IMR-90 (cell line): Measurements from ENCODE around the gene DTHD1.

Experiments used
- BHLHE40 ChIP-seq: fragments of 150-350 bp; IDR thresholded peaks from 2 replicates; pipeline ENCODE4 v1.6.1; 2016; ENCODE audit warnings: mild to moderate bottlenecking, low read depth, low read length
- CTCF ChIP-seq: conservative IDR thresholded peaks from 2 replicates; pipeline ENCODE4 v1.5.1; 2012; ENCODE audit warnings: mild to moderate bottlenecking, low read depth, low read length, improper control_type of control experiment
- MAZ ChIP-seq: IDR thresholded peaks from 2 replicates; pipeline ENCODE4 v1.6.1; 2012; ENCODE audit warnings: low read depth, mild to moderate bottlenecking, low read length, improper control_type of control experiment, moderate library complexity, borderline replicate concordance
- POLR2A ChIP-seq: IDR thresholded peaks from 2 replicates; pipeline ENCODE4 v1.6.1; 2012; ENCODE audit warnings: mild to moderate bottlenecking, low read depth, low read length
- SMC3 ChIP-seq: fragments of 150-350 bp; IDR thresholded peaks from 2 replicates; pipeline ENCODE4 v1.6.1; 2016; ENCODE audit warnings: low read depth, mild to moderate bottlenecking, antibody characterized with exemption, low read length, moderate library complexity
- USF2 ChIP-seq: fragments of 150-350 bp; IDR thresholded peaks from 2 replicates; pipeline ENCODE4 v1.6.1; 2017; ENCODE audit warnings: mild to moderate bottlenecking, antibody characterized with exemption, low read length, low read depth

- TF ChIP-seq CTCF, result no peak
- no peak for TF ChIP-seq BHLHE40
- TF ChIP-seq POLR2A, result no peak
- TF ChIP-seq SMC3, result no peak
- no peak for TF ChIP-seq MAZ
- TF ChIP-seq USF2, result no peak
These were observed 39.6 kb upstream of the DTHD1 start for GRCh38 chr4:36241771-36242170.
